GM21526 (cell line): ENCODE measurements around the gene SLC38A9.

Experiments used
- ATAC-seq: cut with Tn5 transposase; IDR thresholded peaks from one replicate; pipeline ENCODE4 v1.9.1; 2021; ENCODE audit warnings: moderate library complexity; ENCODE audit not compliant: unreplicated experiment, low FRiP score

SLC38A9 gene

DNA sequence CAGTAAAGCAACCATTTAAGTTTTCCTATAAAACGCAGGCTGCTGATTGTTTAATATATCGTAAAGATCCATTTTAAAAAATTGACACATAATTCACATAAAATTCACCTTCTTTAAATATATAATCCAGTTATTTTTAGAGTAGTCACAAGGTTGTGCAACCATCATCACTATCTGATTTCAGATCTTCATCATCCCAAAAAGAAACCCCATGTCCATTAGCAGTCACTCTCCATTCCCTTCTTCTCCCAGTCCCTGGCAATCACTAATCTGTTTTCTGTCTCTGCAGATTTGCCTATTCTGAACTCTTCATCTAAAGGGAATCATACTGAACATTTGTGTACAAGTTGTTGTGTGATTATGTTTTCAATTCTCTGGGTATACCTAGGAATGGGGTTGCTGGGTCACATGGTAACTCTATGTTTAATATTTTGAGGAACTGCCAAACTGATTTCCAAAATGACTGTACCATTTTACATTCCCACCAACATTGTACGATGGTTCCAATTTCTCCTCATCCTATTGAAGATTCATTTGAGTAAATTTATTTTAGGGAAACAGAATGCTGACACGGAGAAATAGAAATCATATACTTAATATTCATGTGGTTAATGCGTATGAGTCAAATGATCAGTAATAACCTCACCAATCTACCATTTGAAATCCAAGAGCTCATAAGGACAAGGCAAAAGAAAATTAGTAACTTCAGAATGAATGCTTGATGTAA is 119.6 kb downstream of the SLC38A9 start:
- no peak for ATAC-seq

DNA sequence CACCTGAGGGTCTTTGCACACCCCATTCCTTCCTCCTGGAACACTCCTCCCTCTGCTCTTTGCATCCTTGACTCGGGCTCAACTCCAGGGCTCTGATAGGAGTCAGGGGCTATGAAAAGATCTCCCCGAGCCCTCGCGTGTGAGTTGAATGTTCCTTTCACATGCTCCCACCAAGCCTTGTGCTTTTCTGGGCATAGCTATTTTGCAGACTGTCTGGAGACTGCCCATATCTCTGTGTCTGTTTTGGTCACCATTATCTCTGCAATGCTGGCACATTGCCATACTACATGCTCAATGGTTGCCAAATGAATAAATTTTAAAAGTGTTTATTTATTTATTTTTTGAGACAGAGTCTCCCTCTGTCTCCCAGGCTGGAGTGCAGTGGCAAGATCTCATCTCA is 120.4 kb downstream of the SLC38A9 start:
- ATAC-seq, result no peak

DNA sequence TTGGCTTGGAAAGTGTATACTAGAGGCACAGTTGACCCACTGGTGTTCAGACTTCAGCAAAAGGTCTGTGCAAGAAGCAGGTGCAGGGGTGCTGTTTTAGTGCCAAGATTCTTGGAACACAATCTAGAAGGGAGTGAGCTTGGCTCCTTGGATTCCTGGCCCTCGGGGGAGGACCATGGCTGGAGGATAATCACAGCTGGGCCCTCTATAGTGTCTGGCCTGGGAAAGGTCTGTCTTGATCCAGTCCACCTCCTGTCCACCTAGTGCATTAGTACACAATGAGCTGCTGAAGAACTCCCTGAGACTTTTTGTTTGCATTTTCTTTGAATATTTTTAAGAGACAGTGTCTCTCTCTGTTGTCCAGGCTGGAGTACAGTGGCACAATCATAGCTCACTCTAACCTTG is 126.9 kb downstream of the SLC38A9 start:
- no peak for ATAC-seq

DNA sequence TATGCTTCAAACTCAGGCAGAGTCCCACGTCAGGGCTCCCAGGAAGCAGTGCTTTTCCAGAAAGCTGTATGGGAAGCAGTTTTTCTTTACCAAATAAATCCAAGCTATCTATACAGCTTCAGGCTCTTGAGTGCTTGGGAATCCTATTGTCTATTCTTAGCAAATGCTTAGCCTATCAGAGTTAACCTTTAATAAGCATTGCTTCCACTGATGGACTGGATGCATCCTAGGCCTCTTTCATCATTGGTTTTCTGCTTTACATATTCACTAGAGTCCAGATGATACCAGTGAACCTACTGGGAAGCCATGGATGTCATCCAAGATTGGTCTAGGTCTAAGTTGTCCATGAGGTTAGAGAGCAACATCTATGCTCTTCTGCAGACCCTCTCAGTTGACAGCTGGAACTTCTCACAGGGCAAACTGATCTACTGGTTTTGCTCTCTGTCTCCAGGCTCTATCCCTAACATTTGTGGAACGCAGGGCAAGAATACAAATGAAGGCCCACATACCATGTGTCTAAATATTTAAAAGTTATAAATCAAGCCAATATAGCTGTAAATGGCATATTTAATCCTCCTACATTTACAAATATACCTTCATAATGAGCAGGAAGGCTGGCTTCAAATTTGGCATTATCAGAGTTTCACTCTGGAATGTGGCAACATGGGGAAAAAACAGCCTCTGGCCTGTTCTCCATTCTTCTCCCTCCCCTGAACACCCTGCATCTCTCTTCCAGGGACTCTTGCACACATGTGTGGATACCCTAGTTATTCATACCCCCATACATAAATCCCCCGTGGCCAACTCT is 127.5 kb downstream of the SLC38A9 start:
- no peak for ATAC-seq

DNA sequence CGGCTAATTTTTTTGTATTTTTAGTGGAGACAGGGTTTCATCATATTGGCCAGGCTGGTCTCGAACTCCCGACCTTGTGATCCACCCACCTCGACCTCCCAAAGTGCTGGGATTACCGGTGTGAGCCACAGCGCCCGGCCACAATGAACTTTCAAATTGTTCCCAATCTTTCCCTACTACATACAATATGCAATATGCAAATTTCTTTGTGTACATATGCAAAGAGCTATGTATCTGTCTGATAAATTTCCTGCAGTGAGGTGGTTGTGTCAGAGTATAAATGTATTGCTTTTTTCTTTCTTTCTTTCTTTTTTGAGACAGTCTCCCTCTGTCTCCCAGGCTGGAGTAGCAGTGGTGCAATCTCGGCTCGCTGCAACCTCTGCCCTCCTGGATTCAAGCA is 128.5 kb downstream of the SLC38A9 start:
- no peak for ATAC-seq

DNA sequence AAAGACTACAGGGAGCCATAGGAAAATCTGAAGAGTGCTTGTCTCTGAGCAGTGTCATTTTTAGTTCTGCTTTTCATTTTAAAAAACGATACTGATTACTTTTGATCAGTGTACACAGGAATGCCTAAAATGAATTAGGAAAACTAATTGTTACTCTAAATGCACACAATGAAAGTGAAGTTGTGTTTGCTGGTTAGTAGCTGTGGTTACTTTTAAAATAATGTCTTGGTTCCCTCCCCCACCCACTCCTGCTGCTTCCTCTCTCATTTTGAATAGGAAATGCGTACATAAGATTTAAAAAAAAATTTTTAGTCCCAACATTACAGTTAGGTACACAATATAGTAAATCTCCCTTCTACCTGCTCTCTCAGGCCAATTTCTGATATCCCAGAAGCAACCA is 129.9 kb downstream of the SLC38A9 start:
- no peak for ATAC-seq

DNA sequence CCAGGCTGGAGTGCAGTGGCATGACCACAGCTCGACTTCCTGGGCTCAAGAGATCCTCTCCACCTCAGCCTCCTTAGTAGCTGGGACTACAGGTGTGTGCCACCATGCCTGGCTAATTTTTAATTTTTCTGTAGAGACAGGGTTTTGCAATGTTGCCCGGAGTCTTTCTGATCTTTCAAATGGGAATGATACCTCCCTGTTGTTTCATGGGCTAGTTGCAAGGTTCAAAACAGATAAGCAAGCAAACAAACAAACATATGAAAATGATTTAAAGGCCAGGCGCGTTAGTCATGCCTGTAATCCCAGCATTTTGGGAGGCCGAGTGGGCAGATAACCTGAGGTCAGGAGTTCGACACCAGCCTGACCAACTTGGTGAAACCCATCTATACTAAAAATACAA is 132.1 kb downstream of the SLC38A9 start:
- no peak for ATAC-seq

DNA sequence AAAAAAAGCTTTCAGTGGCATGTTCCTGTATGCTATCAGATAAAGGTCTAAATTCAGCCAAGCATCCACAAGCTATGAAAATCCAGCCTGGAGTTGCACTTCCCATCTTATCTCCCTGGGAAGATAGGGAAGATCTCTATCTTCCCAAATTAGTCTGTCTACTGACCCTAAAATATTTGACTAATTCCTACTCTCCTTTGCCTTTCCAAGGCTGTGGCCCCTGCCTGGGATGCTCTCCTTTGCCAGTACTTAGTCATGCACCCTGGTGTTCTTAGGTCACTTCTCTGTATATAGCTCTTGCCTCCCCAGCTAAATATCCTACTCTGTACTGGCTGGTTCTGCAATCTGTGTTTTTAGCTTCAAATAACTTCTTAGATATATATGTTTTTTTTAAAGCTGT is 133.4 kb downstream of the SLC38A9 start:
- ATAC-seq, result no peak

DNA sequence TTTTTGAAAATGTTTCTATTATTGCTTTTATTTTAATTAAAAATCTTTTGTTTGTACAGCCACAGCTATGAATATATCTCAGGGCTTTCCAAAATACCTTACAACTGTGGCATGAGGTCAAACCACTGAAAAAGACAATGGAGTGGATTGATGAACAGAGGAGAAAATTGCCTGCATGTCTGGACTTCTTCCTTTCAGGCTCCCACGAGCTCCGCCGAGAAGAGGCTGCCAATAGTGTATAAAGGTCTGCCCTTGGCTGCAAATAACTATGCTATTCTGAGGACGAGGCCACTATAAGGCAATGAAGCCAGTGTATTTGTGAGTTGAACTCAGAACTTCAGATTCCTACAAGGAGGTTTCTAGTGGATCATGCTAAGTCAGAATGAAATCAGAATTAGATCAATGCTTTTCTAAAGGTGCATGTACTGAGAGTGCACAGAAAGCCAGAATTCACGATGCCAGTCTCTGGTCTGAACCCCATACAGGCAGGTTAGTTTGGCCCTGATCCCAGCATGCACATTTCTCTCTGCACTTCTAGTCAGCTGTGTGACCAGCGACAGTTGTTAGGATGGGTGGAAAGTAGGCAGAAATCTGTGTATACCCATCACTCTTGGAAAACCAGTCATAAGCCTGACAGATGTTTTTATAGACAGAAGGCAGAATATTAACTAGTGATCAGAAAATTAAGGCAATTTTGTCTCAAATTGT is 134.6 kb downstream of the SLC38A9 start:
- no peak for ATAC-seq

DNA sequence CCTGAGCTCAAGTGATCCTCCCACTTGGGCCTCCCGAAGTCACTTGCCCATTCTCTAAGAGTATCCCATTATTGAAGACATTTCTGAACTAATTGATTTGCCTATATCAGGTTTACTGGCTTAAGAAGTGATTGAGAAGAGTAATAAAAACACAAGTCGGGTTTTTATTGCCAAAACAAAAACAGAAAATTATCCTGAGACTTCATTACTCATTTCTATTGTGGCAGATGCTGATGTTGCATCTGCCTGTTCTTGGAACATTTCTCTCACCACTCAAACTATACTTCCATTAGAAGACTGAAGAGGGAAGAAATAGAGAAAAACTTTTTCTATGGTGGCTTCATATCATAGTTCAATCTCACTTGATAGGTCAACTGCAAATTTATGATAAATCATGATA is 135.5 kb downstream of the SLC38A9 start:
- no peak for ATAC-seq
